Liver (tissue), 9 donors: ENCODE results near the gene TBC1D10A. TPM values are rescaled to one million over a fixed set of nuclear protein-coding genes. Genes with fewer than 3 reads are reported as not detected.
A peak's percentile ranks its signal among the peaks of the same experiment; 100 is the strongest.

Experiments
- DNase-seq: peaks from one replicate; pipeline ENCODE4 v3.0.0-alpha.2; 2017; ENCODE audit warnings: low spot score
- H3K27ac ChIP-seq, 2 donors: one replicate each; pipeline ENCODE4 v1.7.0; 2013; ENCODE audit warnings: inconsistent platforms in 2 of 2, low read length in 2 of 2, control low read depth in 1 of 2, low read depth in 1 of 2, mild to moderate bottlenecking in 1 of 2
- H3K27me3 ChIP-seq, 4 donors: one replicate each; pipeline versions ENCODE4 v1.6.1 to v1.7.0; 2013; ENCODE audit warnings: low read length in 3 of 4, inconsistent platforms in 1 of 4, mild to moderate bottlenecking in 1 of 4, moderate library complexity in 1 of 4; ENCODE audit not compliant: control insufficient read depth in 4 of 4, insufficient read depth in 4 of 4
- H3K36me3 ChIP-seq, 4 donors: one replicate each; pipeline versions ENCODE4 v1.6.1 to v1.7.0; 2013; ENCODE audit warnings: low read length in 3 of 4, mild to moderate bottlenecking in 3 of 4, low read depth in 1 of 4, moderate library complexity in 1 of 4; ENCODE audit not compliant: control insufficient read depth in 4 of 4, insufficient read depth in 3 of 4
- H3K4me1 ChIP-seq, 4 donors: one replicate each; pipeline versions ENCODE4 v1.6.1 to v1.7.0; 2013; ENCODE audit warnings: low read length in 3 of 4, mild to moderate bottlenecking in 3 of 4, moderate library complexity in 1 of 4; ENCODE audit not compliant: control insufficient read depth in 4 of 4, insufficient read depth in 4 of 4
- H3K4me3 ChIP-seq, 3 donors: one replicate each; pipeline versions ENCODE4 v1.6.1 to v1.7.0; 2013; ENCODE audit warnings: low read length in 3 of 3, control low read depth in 1 of 3, low read depth in 1 of 3, mild to moderate bottlenecking in 1 of 3
- H3K9ac ChIP-seq, 2 donors: one replicate each; pipeline ENCODE4 v1.7.0; 2013; ENCODE audit warnings: low read length in 2 of 2, mild to moderate bottlenecking in 2 of 2, moderate library complexity in 2 of 2, control low read depth in 1 of 2, low read depth in 1 of 2
- H3K9me3 ChIP-seq, 4 donors: one replicate each; pipeline versions ENCODE4 v1.6.1 to v1.7.0; 2013; ENCODE audit warnings: low read length in 3 of 4; ENCODE audit not compliant: control insufficient read depth in 4 of 4
- CTCF ChIP-seq: fragments of 150-350 bp; IDR thresholded peaks from 2 replicates; pipeline ENCODE4 v1.5.1; 2017; ENCODE audit warnings: improper control_type of control experiment, low read depth, low read length; ENCODE audit not compliant: missing input control
- EGR1 ChIP-seq, 2 donors: IDR thresholded peaks; 2 replicates each; pipeline ENCODE4 v1.6.1; 2016 to 2018; ENCODE audit warnings: antibody characterized with exemption in 2 of 2, low read depth in 2 of 2
- FOXA1 ChIP-seq: IDR thresholded peaks from 2 replicates; pipeline ENCODE4 v1.6.1; 2016; ENCODE audit warnings: antibody characterized with exemption
- FOXA2 ChIP-seq: IDR thresholded peaks from 2 replicates; pipeline ENCODE4 v1.6.1; 2016; ENCODE audit warnings: antibody characterized with exemption
- GABPA ChIP-seq, 2 donors: IDR thresholded peaks in 1 of 2; conservative IDR thresholded peaks in 1 of 2; 2 replicates each; pipeline ENCODE4 v1.6.1; 2016; ENCODE audit warnings: antibody characterized with exemption in 2 of 2, mild to moderate bottlenecking in 1 of 2, moderate library complexity in 1 of 2
- HNF4A ChIP-seq, 2 donors: conservative IDR thresholded peaks; 2 replicates each; pipeline ENCODE4 v1.6.1; 2016; ENCODE audit warnings: antibody characterized with exemption in 2 of 2, mild to moderate bottlenecking in 2 of 2
- NR2F2 ChIP-seq: IDR thresholded peaks from 2 replicates; pipeline ENCODE4 v1.6.1; 2016; ENCODE audit warnings: antibody characterized with exemption
- RAD21 ChIP-seq, 2 donors: IDR thresholded peaks; 2 replicates each; pipeline ENCODE4 v1.6.1; 2016; ENCODE audit warnings: antibody characterized with exemption in 2 of 2, mild to moderate bottlenecking in 2 of 2
- REST ChIP-seq: IDR thresholded peaks from 2 replicates; pipeline ENCODE4 v1.6.1; 2016; ENCODE audit warnings: antibody characterized with exemption, mild to moderate bottlenecking
- TAF1 ChIP-seq: conservative IDR thresholded peaks from 2 replicates; pipeline ENCODE4 v1.6.1; 2016; ENCODE audit warnings: antibody characterized with exemption, mild to moderate bottlenecking
- YY1 ChIP-seq: IDR thresholded peaks from 2 replicates; pipeline ENCODE4 v1.6.1; 2016; ENCODE audit warnings: antibody characterized with exemption, mild to moderate bottlenecking
- ZBTB33 ChIP-seq: IDR thresholded peaks from 2 replicates; pipeline ENCODE4 v1.6.1; 2016; ENCODE audit warnings: antibody characterized with exemption
- WGBS: extraction: QIAGEN DNeasy Blood & Tissue Kit; methylation state at CpG from one replicate; pipeline ENCODE4 v1.1.7; 2013; 5-methylcytosine and 5-hydroxymethylcytosine counted together
- polyA plus RNA-seq, 2 donors: library from polyadenylated mRNA; stranded (reverse) in 1 of 2; unstranded in 1 of 2; fragments of 200-250 nt in 1 of 2; fragments of >200 nt in 1 of 2; fragmentation: Nextera tagmentation in 1 of 2; extraction: Ambion mirVana in 1 of 2; gene quantifications; one replicate each; pipeline versions ENCODE4 v1.2.1 to v1.2.3, GENCODE V29; 2013 to 2015
- total RNA-seq, 2 donors: library from RNA; depleted of rRNA; stranded (reverse); fragments of >200 nt; gene quantifications; one replicate each; pipeline ENCODE4 v1.2.3, GENCODE V29; 2014
- donor health status: healthy.
- donor health status: healthy.
- donor health status: healthy.
- donor health status: healthy.
- donor health status: healthy.

Gene TBC1D10A
- total and polyA plus RNA-seq, 4 donors: 3.6 to 9.2 (median 8.2) TPM

GRCh38 chr22:30285176-30285845 lies 41.4 kb downstream of the TBC1D10A start:
- no peak overlapping the region for H3K9ac ChIP-seq
- no peak overlapping the region for H3K4me3 ChIP-seq
- no peaks in the 10 kb centered on the region for H3K9me3 ChIP-seq
- H3K27ac ChIP-seq: no peak overlapping the region
- H3K36me3 ChIP-seq: peaks cover 0 to 8% (median 0%) of the 10 kb centered on the region in 4 donors
- TF ChIP-seq ZBTB33: no peak
- TF ChIP-seq GABPA (IDR thresholded peaks at IDR 0.05 in 1 of 2, conservative IDR thresholded peaks at IDR 0.05 in 1 of 2): no peak
- no peak for TF ChIP-seq FOXA1
- WGBS: 95% methylated on average over 27 of the region's 27 CpGs
- no peak for DNase-seq
- peaks cover 4 to 30% (median 22%) of the 10 kb centered on the region in 4 donors for H3K4me1 ChIP-seq
- no peaks in the 10 kb centered on the region for H3K27me3 ChIP-seq

- Histone ChIP-seq H3K27me3 (no peaks in the 10 kb centered on the region), H3K36me3 (peaks cover 0 to 8% (median 0%) of the 10 kb centered on the region in 4 donors), H3K4me3 (no peak overlapping the region), H3K27ac (no peak overlapping the region), H3K9me3 (no peaks in the 10 kb centered on the region), H3K4me1 (peaks cover 4 to 23% (median 16%) of the 10 kb centered on the region in 4 donors), H3K9ac (no peak overlapping the region)
- no peak for TF ChIP-seq RAD21 (IDR thresholded peaks at IDR 0.05)
- 96% methylated on average over 4 of the region's 4 CpGs for WGBS
- DNase-seq: no peak
Observed at GRCh38 chr22:30284666-30285065, 42.1 kb downstream of the TBC1D10A start.

- 90% methylated on average over 9 of the region's 9 CpGs for WGBS
- peak; percentile 86 for DNase-seq
Observed at GRCh38 chr22:30284172-30284571, 42.6 kb downstream of the TBC1D10A start.

More at GRCh38 chr22:30284172-30284571, 42.6 kb downstream of the TBC1D10A start:
- peaks cover 4 to 23% (median 16%) of the 10 kb centered on the region in 4 donors for H3K4me1 ChIP-seq
- H3K27me3 ChIP-seq: no peaks in the 10 kb centered on the region
- H3K9me3 ChIP-seq: no peaks in the 10 kb centered on the region
- H3K4me3 ChIP-seq: no peak overlapping the region
- TF ChIP-seq TAF1 (no peak), CTCF (no peak), NR2F2 (no peak), YY1 (no peak), REST (no peak), HNF4A (conservative IDR thresholded peaks at IDR 0.05) (no peak), GABPA (IDR thresholded peaks at IDR 0.05 in 1 of 2, conservative IDR thresholded peaks at IDR 0.05 in 1 of 2) (no peak), FOXA2 (no peak), EGR1 (IDR thresholded peaks at IDR 0.05; ENCODE audit: low read depth in 2 of 2) (no peak)
- H3K27ac ChIP-seq: no peak overlapping the region
- peaks cover 0 to 8% (median 0%) of the 10 kb centered on the region in 4 donors for H3K36me3 ChIP-seq
- no peak overlapping the region for H3K9ac ChIP-seq
